Mesendoderm (in vitro differentiated cells): Measurements from ENCODE around the gene P2RY2.

Source experiments
- DNase-seq: peaks from one replicate; pipeline ENCODE4 v3.0.0; 2013
- H2AK5ac ChIP-seq: 2 replicates; pipeline ENCODE4 v1.6.1; 2013; ENCODE audit warnings: low read length, inconsistent platforms
- H2BK120ac ChIP-seq: 2 replicates; pipeline ENCODE4 v1.6.1; 2013; ENCODE audit warnings: low read depth, mild to moderate bottlenecking, low read length, moderate library complexity, mixed read lengths
- H2BK15ac ChIP-seq: replicated peaks from 2 replicates; pipeline ENCODE4 v1.6.1; 2013; ENCODE audit warnings: low read depth, mild to moderate bottlenecking, moderate library complexity
- H2BK5ac ChIP-seq: 2 replicates; pipeline ENCODE4 v1.6.1; 2013; ENCODE audit warnings: low read length, inconsistent platforms
- H3K18ac ChIP-seq: 2 replicates; pipeline ENCODE4 v1.6.1; 2013; ENCODE audit warnings: mild to moderate bottlenecking, low read length, mixed read lengths
- H3K23ac ChIP-seq: one replicate; pipeline ENCODE4 v1.6.1; 2013; ENCODE audit warnings: low read length
- H3K27ac ChIP-seq: 2 replicates; pipeline ENCODE4 v1.5.1; 2013; ENCODE audit warnings: low read depth, mild to moderate bottlenecking, inconsistent platforms, low read length, moderate library complexity
- H3K27me3 ChIP-seq: 2 replicates; pipeline ENCODE4 v1.6.1; 2013; ENCODE audit warnings: low read length, control low read depth, mild to moderate bottlenecking, inconsistent platforms; ENCODE audit not compliant: insufficient read depth, poor library complexity
- H3K36me3 ChIP-seq: 2 replicates; pipeline ENCODE4 v1.6.1; 2013; ENCODE audit warnings: low read length, inconsistent platforms; ENCODE audit not compliant: control insufficient read depth, insufficient read depth
- H3K4ac ChIP-seq: one replicate; pipeline ENCODE4 v1.6.1; 2013; ENCODE audit warnings: low read depth, mild to moderate bottlenecking, low read length, moderate library complexity
- H3K4me1 ChIP-seq: 2 replicates; pipeline ENCODE4 v1.6.1; 2013; ENCODE audit warnings: low read depth, low read length, inconsistent platforms; ENCODE audit not compliant: control insufficient read depth
- H3K4me2 ChIP-seq: 2 replicates; pipeline ENCODE4 v1.6.1; 2013; ENCODE audit warnings: low read length
- H3K4me3 ChIP-seq: 2 replicates; pipeline ENCODE4 v1.5.1; 2013; ENCODE audit warnings: mild to moderate bottlenecking, low read length
- H3K56ac ChIP-seq: one replicate; pipeline ENCODE4 v1.6.1; 2013; ENCODE audit warnings: low read length
- H3K79me1 ChIP-seq: 2 replicates; pipeline ENCODE4 v1.6.1; 2013; ENCODE audit warnings: low read length, inconsistent platforms
- H3K79me2 ChIP-seq: 2 replicates; pipeline ENCODE4 v1.6.1; 2013; ENCODE audit warnings: mild to moderate bottlenecking, low read length; ENCODE audit not compliant: control insufficient read depth, insufficient read depth
- H3K9ac ChIP-seq: 2 replicates; pipeline ENCODE4 v1.6.1; 2013; ENCODE audit warnings: low read length, inconsistent platforms
- H4K5ac ChIP-seq: one replicate; pipeline ENCODE4 v1.6.1; 2013; ENCODE audit warnings: low read length
- H4K8ac ChIP-seq: one replicate; pipeline ENCODE4 v1.6.1; 2013; ENCODE audit warnings: low read depth, mild to moderate bottlenecking, control low read depth, low read length, moderate library complexity
- WGBS: extraction: QIAGEN DNeasy Blood & Tissue Kit; methylation state at CpG from one replicate; pipeline ENCODE4 v1.1.7; 2013; ENCODE audit warnings: low lambda C conversion rate, missing lambda C conversion rate; ENCODE audit not compliant: insufficient coverage; ENCODE audit errors: extremely low coverage; 5-methylcytosine and 5-hydroxymethylcytosine counted together

Gene P2RY2

GRCh38 chr11:73233211-73233610 lies 15.1 kb downstream of the P2RY2 start:
- no peak overlapping the region for H2BK15ac ChIP-seq
- no peak overlapping the region for H3K4me3 ChIP-seq
- H2BK5ac ChIP-seq, result no peak overlapping the region
- no peaks in the 10 kb centered on the region for H3K36me3 ChIP-seq
- no peak overlapping the region for H4K5ac ChIP-seq
- no peak overlapping the region for H3K27ac ChIP-seq
- no peak overlapping the region for H2AK5ac ChIP-seq
- no peak for DNase-seq
- H3K4ac ChIP-seq, result no peak overlapping the region
- H3K23ac ChIP-seq, result no peak overlapping the region
- no peak overlapping the region for H3K9ac ChIP-seq
- H3K27me3 ChIP-seq, result no peaks in the 10 kb centered on the region
- no peaks in the 10 kb centered on the region for H3K79me1 ChIP-seq
- no peak overlapping the region for H3K4me2 ChIP-seq
- H2BK120ac ChIP-seq, result no peak overlapping the region
- H3K79me2 ChIP-seq, result no peaks in the 10 kb centered on the region
- H3K56ac ChIP-seq, result no peak overlapping the region
- H4K8ac ChIP-seq, result no peak overlapping the region
- H3K4me1 ChIP-seq, result peaks cover 1% of the 10 kb centered on the region
- no peak overlapping the region for H3K18ac ChIP-seq

- Histone ChIP-seq H2BK5ac (no peak overlapping the region), H3K27me3 (no peaks in the 10 kb centered on the region), H3K79me2 (no peaks in the 10 kb centered on the region), H3K23ac (no peak overlapping the region), H4K8ac (no peak overlapping the region), H4K5ac (no peak overlapping the region), H2BK120ac (no peak overlapping the region), H3K4me3 (no peak overlapping the region), H3K27ac (no peak overlapping the region), H3K79me1 (no peaks in the 10 kb centered on the region), H3K4ac (no peak overlapping the region), H3K9ac (no peak overlapping the region), H3K4me2 (no peak overlapping the region), H2BK15ac (no peak overlapping the region), H2AK5ac (no peak overlapping the region), H3K56ac (no peak overlapping the region), H3K18ac (no peak overlapping the region), H3K4me1 (no peaks in the 10 kb centered on the region), H3K36me3 (no peaks in the 10 kb centered on the region)
- no CpG with 5 or more reads among the region's 23 CpGs for WGBS
- DNase-seq, result no peak
Observed at GRCh38 chr11:73233692-73234470, 15.8 kb downstream of the P2RY2 start.

DNA sequence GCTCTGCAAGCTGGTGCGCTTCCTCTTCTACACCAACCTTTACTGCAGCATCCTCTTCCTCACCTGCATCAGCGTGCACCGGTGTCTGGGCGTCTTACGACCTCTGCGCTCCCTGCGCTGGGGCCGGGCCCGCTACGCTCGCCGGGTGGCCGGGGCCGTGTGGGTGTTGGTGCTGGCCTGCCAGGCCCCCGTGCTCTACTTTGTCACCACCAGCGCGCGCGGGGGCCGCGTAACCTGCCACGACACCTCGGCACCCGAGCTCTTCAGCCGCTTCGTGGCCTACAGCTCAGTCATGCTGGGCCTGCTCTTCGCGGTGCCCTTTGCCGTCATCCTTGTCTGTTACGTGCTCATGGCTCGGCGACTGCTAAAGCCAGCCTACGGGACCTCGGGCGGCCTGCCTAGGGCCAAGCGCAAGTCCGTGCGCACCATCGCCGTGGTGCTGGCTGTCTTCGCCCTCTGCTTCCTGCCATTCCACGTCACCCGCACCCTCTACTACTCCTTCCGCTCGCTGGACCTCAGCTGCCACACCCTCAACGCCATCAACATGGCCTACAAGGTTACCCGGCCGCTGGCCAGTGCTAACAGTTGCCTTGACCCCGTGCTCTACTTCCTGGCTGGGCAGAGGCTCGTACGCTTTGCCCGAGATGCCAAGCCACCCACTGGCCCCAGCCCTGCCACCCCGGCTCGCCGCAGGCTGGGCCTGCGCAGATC lies 16.5 kb downstream of the P2RY2 start:
- no peak overlapping the region for H4K5ac ChIP-seq
- H3K27ac ChIP-seq, result no peak overlapping the region
- H2BK15ac ChIP-seq, result no peak overlapping the region
- H3K79me2 ChIP-seq, result no peaks in the 10 kb centered on the region
- no peak overlapping the region for H4K8ac ChIP-seq
- H3K18ac ChIP-seq, result no peak overlapping the region
- H3K4me3 ChIP-seq, result no peak overlapping the region
- H2BK5ac ChIP-seq, result no peak overlapping the region
- H2AK5ac ChIP-seq, result no peak overlapping the region
- H3K4ac ChIP-seq, result no peak overlapping the region
- H3K36me3 ChIP-seq, result no peaks in the 10 kb centered on the region
- no peak overlapping the region for H3K56ac ChIP-seq
- no CpG with 5 or more reads among the region's 56 CpGs for WGBS
- no peak overlapping the region for H3K9ac ChIP-seq
- no peak overlapping the region for H3K4me2 ChIP-seq
- no peak for DNase-seq
- H2BK120ac ChIP-seq, result no peak overlapping the region
- H3K4me1 ChIP-seq, result no peaks in the 10 kb centered on the region
- H3K27me3 ChIP-seq, result no peaks in the 10 kb centered on the region
- H3K79me1 ChIP-seq, result no peaks in the 10 kb centered on the region
- H3K23ac ChIP-seq, result no peak overlapping the region

DNA sequence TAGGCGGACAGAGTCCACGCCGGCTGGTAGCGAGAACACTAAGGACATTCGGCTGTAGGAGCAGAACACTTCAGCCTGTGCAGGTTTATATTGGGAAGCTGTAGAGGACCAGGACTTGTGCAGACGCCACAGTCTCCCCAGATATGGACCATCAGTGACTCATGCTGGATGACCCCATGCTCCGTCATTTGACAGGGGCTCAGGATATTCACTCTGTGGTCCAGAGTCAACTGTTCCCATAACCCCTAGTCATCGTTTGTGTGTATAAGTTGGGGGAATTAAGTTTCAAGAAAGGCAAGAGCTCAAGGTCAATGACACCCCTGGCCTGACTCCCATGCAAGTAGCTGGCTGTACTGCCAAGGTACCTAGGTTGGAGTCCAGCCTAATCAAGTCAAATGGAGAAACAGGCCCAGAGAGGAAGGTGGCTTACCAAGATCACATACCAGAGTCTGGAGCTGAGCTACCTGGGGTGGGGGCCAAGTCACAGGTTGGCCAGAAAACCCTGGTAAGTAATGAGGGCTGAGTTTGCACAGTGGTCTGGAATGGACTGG lies 17.2 kb downstream of the P2RY2 start:
- Histone ChIP-seq H3K4me2 (no peak overlapping the region), H3K23ac (no peak overlapping the region), H3K27me3 (no peaks in the 10 kb centered on the region), H3K79me1 (no peaks in the 10 kb centered on the region), H3K56ac (no peak overlapping the region), H3K27ac (no peak overlapping the region), H3K9ac (no peak overlapping the region), H3K4me3 (no peak overlapping the region), H3K4me1 (no peaks in the 10 kb centered on the region), H2BK120ac (no peak overlapping the region), H4K5ac (no peak overlapping the region), H2BK15ac (no peak overlapping the region), H3K36me3 (no peaks in the 10 kb centered on the region), H2BK5ac (no peak overlapping the region), H2AK5ac (no peak overlapping the region), H4K8ac (no peak overlapping the region), H3K79me2 (no peaks in the 10 kb centered on the region), H3K4ac (no peak overlapping the region), H3K18ac (no peak overlapping the region)
- no CpG with 5 or more reads among the region's 8 CpGs for WGBS
- DNase-seq, result no peak

DNA sequence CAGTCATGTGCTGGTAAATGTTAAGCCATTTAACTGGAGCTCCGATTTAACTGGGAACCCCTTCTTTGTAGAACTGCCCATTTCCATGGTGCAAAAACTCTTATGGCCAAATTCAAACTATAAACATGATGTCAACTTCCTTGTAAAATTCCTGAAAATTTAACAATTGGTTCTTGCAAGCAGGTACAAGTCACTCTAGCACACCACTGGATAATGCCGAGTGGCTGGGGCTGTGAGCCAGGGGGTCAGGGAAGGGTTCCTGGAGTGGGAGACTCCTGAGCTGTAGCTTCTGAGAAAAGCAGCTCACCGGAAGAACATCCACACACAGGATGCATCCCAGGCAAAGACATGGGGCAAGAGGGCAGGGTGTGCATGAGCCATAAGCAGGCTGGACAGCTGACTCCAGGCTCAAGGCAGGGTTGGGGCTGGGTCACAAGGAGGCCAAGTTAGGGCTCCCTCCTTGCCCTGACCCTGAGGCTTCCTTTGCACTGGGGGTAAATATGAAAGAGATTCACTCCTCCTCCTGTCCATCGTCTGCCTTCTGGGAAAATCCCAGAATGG lies 18.2 kb downstream of the P2RY2 start:
- no peak overlapping the region for H3K23ac ChIP-seq
- no peaks in the 10 kb centered on the region for H3K27me3 ChIP-seq
- no peak overlapping the region for H3K56ac ChIP-seq
- H2BK15ac ChIP-seq, result no peak overlapping the region
- H3K79me1 ChIP-seq, result no peaks in the 10 kb centered on the region
- DNase-seq, result no peak
- no peak overlapping the region for H4K8ac ChIP-seq
- no peak overlapping the region for H3K27ac ChIP-seq
- H2BK120ac ChIP-seq, result no peak overlapping the region
- no peak overlapping the region for H3K4ac ChIP-seq
- no peak overlapping the region for H3K4me2 ChIP-seq
- H2BK5ac ChIP-seq, result no peak overlapping the region
- H3K79me2 ChIP-seq, result no peaks in the 10 kb centered on the region
- no peak overlapping the region for H3K9ac ChIP-seq
- WGBS, result no CpG with 5 or more reads among the region's 4 CpGs
- H3K18ac ChIP-seq, result no peak overlapping the region
- no peak overlapping the region for H3K4me3 ChIP-seq
- no peak overlapping the region for H4K5ac ChIP-seq
- no peaks in the 10 kb centered on the region for H3K36me3 ChIP-seq
- H2AK5ac ChIP-seq, result no peak overlapping the region
- H3K4me1 ChIP-seq, result no peaks in the 10 kb centered on the region
